Thyroid gland (tissue), 4 donors: ENCODE measurements around the gene CDH4. TPM values are rescaled to one million over a fixed set of nuclear protein-coding genes. Genes with fewer than 3 reads are reported as not detected.

ENCODE experiments used
- DNase-seq, 2 donors: peaks; one replicate each; pipeline ENCODE4 v3.0.0-alpha.2; 2019
- H3K27ac ChIP-seq, 3 donors: fragments of 200-600 bp; sonication (generic); 1 replicate in 2 of 3; 2 replicates in 1 of 3; pipeline ENCODE4 v1.5.1; 2016 to 2019; ENCODE audit warnings: mild to moderate bottlenecking in 1 of 3, moderate library complexity in 1 of 3
- H3K27me3 ChIP-seq: fragments of 200-600 bp; sonication (generic); one replicate; pipeline ENCODE4 v1.5.1; 2019
- H3K36me3 ChIP-seq, 2 donors: fragments of 200-600 bp; sonication (generic); one replicate each; pipeline ENCODE4 v1.5.1; 2016 to 2019
- H3K4me1 ChIP-seq, 2 donors: fragments of 200-600 bp; sonication (generic); one replicate each; pipeline ENCODE4 v1.5.1; 2017 to 2019
- H3K4me3 ChIP-seq, 3 donors: fragments of 200-600 bp; sonication (generic); replicated peaks in 1 of 3; 1 replicate in 2 of 3; 2 replicates in 1 of 3; pipeline ENCODE4 v1.5.1; 2016; ENCODE audit warnings: mild to moderate bottlenecking in 1 of 3
- H3K9me3 ChIP-seq: fragments of 200-600 bp; sonication (generic); one replicate; pipeline ENCODE4 v1.5.1; 2017
- CTCF ChIP-seq, 6 experiments: fragments of 200-600 bp in 3 of 6; fragments of 450-650 bp in 3 of 6; sonication (generic) in 3 of 6; IDR thresholded peaks; one replicate each; pipeline ENCODE4 v1.5.1; 2016 to 2019; ENCODE audit warnings: antibody characterized with exemption in 6 of 6, mild to moderate bottlenecking in 2 of 6, inconsistent platforms in 1 of 6, moderate library complexity in 1 of 6
- POLR2A ChIP-seq, 2 donors: fragments of 450-650 bp; IDR thresholded peaks; one replicate each; pipeline ENCODE4 v1.6.1; 2017; ENCODE audit warnings: antibody characterized with exemption in 2 of 2, mild to moderate bottlenecking in 2 of 2, moderate library complexity in 1 of 2
- WGBS, 2 donors: methylation state at CpG; one replicate each; pipeline ENCODE4 v1.1.5; 2017; 5-methylcytosine and 5-hydroxymethylcytosine counted together
- intact Hi-C: fragments of 100-400 bp; cut with DNase I; formaldehyde crosslinking; loops from one replicate; pipeline ENCODE4 v1.15.1; 2023
- total RNA-seq, 4 donors: library from RNA; depleted of rRNA; stranded (reverse); fragments of >200 nt; gene quantifications; one replicate each; pipeline ENCODE4 v1.2.3, GENCODE V29; 2016

Gene CDH4
- total RNA-seq, 4 donors from 2014 or later, result 0.22 to 0.29 (median 0.29) TPM; not detected in 1

- H3K9me3 ChIP-seq, result no peaks in the 10 kb centered on the region
- no peak overlapping the region for H3K4me3 ChIP-seq
- intact Hi-C loops, result no loop called here
- DNase-seq, result no peak
- no peaks in the 10 kb centered on the region for H3K27me3 ChIP-seq
- H3K36me3 ChIP-seq, result no peaks in the 10 kb centered on the region
- TF ChIP-seq CTCF (IDR thresholded peaks at IDR 0.05), result no peak
- no peak for TF ChIP-seq POLR2A (IDR thresholded peaks at IDR 0.05)
- H3K4me1 ChIP-seq, result no peaks in the 10 kb centered on the region
- 40 to 56% methylated on average over 7 of the region's 7 CpGs for WGBS, 2 donors
- H3K27ac ChIP-seq, result no peak overlapping the region
These were observed 126.8 kb downstream of the CDH4 start for GRCh38 chr20:61378694-61379355.

GRCh38 chr20:61379898-61380544, 128.0 kb downstream of the CDH4 start:
- intact Hi-C loops, result no loop called here
- Histone ChIP-seq H3K27ac (no peak overlapping the region), H3K9me3 (no peaks in the 10 kb centered on the region), H3K36me3 (no peaks in the 10 kb centered on the region), H3K27me3 (no peaks in the 10 kb centered on the region), H3K4me3 (no peak overlapping the region), H3K4me1 (no peaks in the 10 kb centered on the region)
- WGBS, 2 donors, result 69 to 87% methylated on average over 6 of the region's 6 CpGs
- TF ChIP-seq CTCF (IDR thresholded peaks at IDR 0.05) (no peak), POLR2A (IDR thresholded peaks at IDR 0.05) (no peak)
- no peak for DNase-seq

- TF ChIP-seq CTCF (IDR thresholded peaks at IDR 0.05) (no peak), POLR2A (IDR thresholded peaks at IDR 0.05) (no peak)
- Histone ChIP-seq H3K27ac (no peak overlapping the region), H3K4me3 (no peak overlapping the region), H3K36me3 (no peaks in the 10 kb centered on the region), H3K9me3 (no peaks in the 10 kb centered on the region), H3K4me1 (no peaks in the 10 kb centered on the region), H3K27me3 (no peaks in the 10 kb centered on the region)
- intact Hi-C loops, result no loop called here
- 47 to 73% methylated on average over 7 of the region's 7 CpGs for WGBS, 2 donors
- no peak for DNase-seq
These were observed 128.5 kb downstream of the CDH4 start for GRCh38 chr20:61380545-61380915.

- intact Hi-C loops, result no loop called here
- H3K4me1 ChIP-seq, result no peaks in the 10 kb centered on the region
- no peak overlapping the region for H3K27ac ChIP-seq
- 89 to 90% methylated on average over 3 of the region's 3 CpGs for WGBS, 2 donors
- TF ChIP-seq POLR2A (IDR thresholded peaks at IDR 0.05) (no peak), CTCF (IDR thresholded peaks at IDR 0.05) (no peak)
- DNase-seq, result no peak
- H3K27me3 ChIP-seq, result no peaks in the 10 kb centered on the region
- no peaks in the 10 kb centered on the region for H3K9me3 ChIP-seq
- no peak overlapping the region for H3K4me3 ChIP-seq
- no peaks in the 10 kb centered on the region for H3K36me3 ChIP-seq
These were observed 130.1 kb downstream of the CDH4 start for GRCh38 chr20:61382194-61382593.

- H3K36me3 ChIP-seq, result no peaks in the 10 kb centered on the region
- H3K9me3 ChIP-seq, result no peaks in the 10 kb centered on the region
- H3K27ac ChIP-seq, result no peak overlapping the region
- intact Hi-C loops, result no loop called here
- DNase-seq, result no peak
- TF ChIP-seq CTCF (IDR thresholded peaks at IDR 0.05), result no peak
- no peak for TF ChIP-seq POLR2A (IDR thresholded peaks at IDR 0.05)
- H3K4me3 ChIP-seq, result no peak overlapping the region
- 72 to 83% methylated on average over 10 to 11 of the region's 11 CpGs for WGBS, 2 donors
- H3K4me1 ChIP-seq, result no peaks in the 10 kb centered on the region
- no peaks in the 10 kb centered on the region for H3K27me3 ChIP-seq
These were observed 133.2 kb downstream of the CDH4 start for GRCh38 chr20:61385296-61385695.
